Astrocyte (in vitro differentiated cells and primary cell): ENCODE data around the gene CAMK2G. TPM values are rescaled to one million over a fixed set of nuclear protein-coding genes. Genes with fewer than 3 reads are reported as not detected.

ENCODE experiments used
- DNase-seq: peaks from one replicate; pipeline ENCODE4 v3.0.0-alpha.2; 2010; ENCODE audit warnings: low read depth
- FAIRE-seq: peaks from 2 replicates; lab custom pipeline; 2011; peaks lifted over from hg19 to GRCh38; lab: Jason Lieb, UNC
- H2AFZ ChIP-seq: 2 replicates; pipeline ENCODE4 v1.6.0; 2012; ENCODE audit warnings: low read depth, low read length, inconsistent platforms
- H3K27ac ChIP-seq: 2 replicates; pipeline ENCODE4 v1.5.1; 2011; ENCODE audit warnings: low read depth, low read length, inconsistent platforms
- H3K27me3 ChIP-seq: 2 replicates; pipeline ENCODE4 v1.6.0; 2011; ENCODE audit warnings: low read length, inconsistent platforms; ENCODE audit not compliant: insufficient read depth
- H3K36me3 ChIP-seq: 2 replicates; pipeline ENCODE4 v1.5.1; 2011; ENCODE audit warnings: low read length, inconsistent platforms; ENCODE audit not compliant: insufficient read depth
- H3K4me1 ChIP-seq: 2 replicates; pipeline ENCODE4 v1.5.1; 2011; ENCODE audit warnings: low read length, inconsistent platforms; ENCODE audit not compliant: insufficient read depth
- H3K4me2 ChIP-seq: 2 replicates; pipeline ENCODE4 v1.6.0; 2012; ENCODE audit warnings: low read length, inconsistent platforms
- H3K4me3 ChIP-seq: 2 replicates; pipeline ENCODE4 v1.5.1; 2011; ENCODE audit warnings: low read depth, mild to moderate bottlenecking, low read length, inconsistent platforms; ENCODE audit not compliant: insufficient read depth
- H3K79me2 ChIP-seq: 2 replicates; pipeline ENCODE4 v1.6.0; 2012; ENCODE audit warnings: mild to moderate bottlenecking, low read length, inconsistent platforms; ENCODE audit not compliant: insufficient read depth
- H3K9ac ChIP-seq: 2 replicates; pipeline ENCODE4 v1.6.0; 2012; ENCODE audit warnings: mild to moderate bottlenecking, low read length, inconsistent platforms
- H3K9me3 ChIP-seq: 2 replicates; pipeline ENCODE4 v1.5.1; 2012; ENCODE audit warnings: low read depth, mild to moderate bottlenecking, low read length, inconsistent platforms; ENCODE audit not compliant: insufficient read depth
- H4K20me1 ChIP-seq: 2 replicates; pipeline ENCODE4 v1.6.0; 2012; ENCODE audit warnings: low read length, inconsistent platforms; ENCODE audit not compliant: insufficient read depth
- H3K27ac Mint-ChIP-seq: one replicate; pipeline ENCODE4 v1.8.0; 2021; ENCODE audit warnings: mild to moderate bottlenecking, mixed read lengths; ENCODE audit not compliant: unreplicated experiment
- H3K27me3 Mint-ChIP-seq: one replicate; pipeline ENCODE4 v1.8.0; 2021; ENCODE audit warnings: low read depth, mixed read lengths; ENCODE audit not compliant: unreplicated experiment
- H3K36me3 Mint-ChIP-seq: one replicate; pipeline ENCODE4 v1.8.0; 2021; ENCODE audit warnings: low read depth, mixed read lengths; ENCODE audit not compliant: unreplicated experiment
- H3K4me1 Mint-ChIP-seq: one replicate; pipeline ENCODE4 v1.8.0; 2021; ENCODE audit warnings: low read depth, mixed read lengths; ENCODE audit not compliant: unreplicated experiment
- H3K4me3 Mint-ChIP-seq: one replicate; pipeline ENCODE4 v1.8.0; 2021; ENCODE audit warnings: mild to moderate bottlenecking, moderate library complexity, mixed read lengths; ENCODE audit not compliant: unreplicated experiment
- H3K9me3 Mint-ChIP-seq: one replicate; pipeline ENCODE4 v1.8.0; 2021; ENCODE audit warnings: mild to moderate bottlenecking, mixed read lengths; ENCODE audit not compliant: unreplicated experiment
- CTCF ChIP-seq: IDR thresholded peaks from 2 replicates; pipeline ENCODE4 v1.5.1; 2011; ENCODE audit warnings: low read depth, mild to moderate bottlenecking, inconsistent platforms, low read length, moderate library complexity; ENCODE audit not compliant: insufficient read depth
- EZH2 ChIP-seq: IDR thresholded peaks from 2 replicates; pipeline ENCODE4 v1.6.1; 2012; ENCODE audit warnings: mild to moderate bottlenecking, low read length, inconsistent platforms; ENCODE audit not compliant: insufficient read depth
- total RNA-seq: library from RNA; stranded (reverse); gene quantifications from 2 replicates; pipeline ENCODE4 v1.2.1, GENCODE V29; 2021

CAMK2G gene
- total RNA-seq, 1 donor from 2014 or later: 19.8 TPM

- no peak overlapping the region for H3K4me3 Mint-ChIP-seq
- TF ChIP-seq EZH2 (no peak), CTCF (no peak)
These were observed 7.7 kb downstream of the CAMK2G start for GRCh38 chr10:73866621-73867020.

GRCh38 chr10:73865459-73866442 lies 8.6 kb downstream of the CAMK2G start:
- Histone ChIP-seq H3K27ac (no peak overlapping the region), H3K4me3 (no peak overlapping the region), H3K4me2 (no peak overlapping the region), H2AFZ (no peak overlapping the region), H3K79me2 (peaks cover 19% of the 10 kb centered on the region), H3K4me1 (no peaks in the 10 kb centered on the region), H3K9me3 (no peaks in the 10 kb centered on the region), H3K9ac (no peak overlapping the region), H3K27me3 (no peaks in the 10 kb centered on the region), H4K20me1 (peaks cover 81% of the 10 kb centered on the region), H3K36me3 (peaks cover 2% of the 10 kb centered on the region)
- no peak for DNase-seq
- Mint-ChIP-seq H3K27ac (no peak overlapping the region), H3K27me3 (no peaks in the 10 kb centered on the region), H3K36me3 (peaks cover 24% of the 10 kb centered on the region), H3K4me1 (peaks cover 4% of the 10 kb centered on the region), H3K4me3 (no peak overlapping the region), H3K9me3 (no peaks in the 10 kb centered on the region)
- TF ChIP-seq CTCF: no peak
- FAIRE-seq: no peak

More at GRCh38 chr10:73866621-73867020, 7.7 kb downstream of the CAMK2G start:
- Histone ChIP-seq H3K4me1 (no peaks in the 10 kb centered on the region), H3K4me2 (no peak overlapping the region), H2AFZ (no peak overlapping the region), H3K36me3 (peaks cover 4% of the 10 kb centered on the region), H3K27ac (no peak overlapping the region), H3K27me3 (no peaks in the 10 kb centered on the region), H4K20me1 (peaks cover 85% of the 10 kb centered on the region), H3K4me3 (no peak overlapping the region), H3K9ac (no peak overlapping the region), H3K79me2 (peaks cover 22% of the 10 kb centered on the region), H3K9me3 (no peaks in the 10 kb centered on the region)
- no peaks in the 10 kb centered on the region for H3K9me3 Mint-ChIP-seq
- peak overlapping the region; percentile 14 for H3K27ac Mint-ChIP-seq
- peaks cover 24% of the 10 kb centered on the region for H3K36me3 Mint-ChIP-seq
- no peak for DNase-seq
- peaks cover 4% of the 10 kb centered on the region for H3K4me1 Mint-ChIP-seq
- FAIRE-seq: no peak
- no peaks in the 10 kb centered on the region for H3K27me3 Mint-ChIP-seq

GRCh38 chr10:73865107-73865458 lies 9.3 kb downstream of the CAMK2G start:
- no peak overlapping the region for H3K4me3 Mint-ChIP-seq
- H3K4me2 ChIP-seq: no peak overlapping the region
- peaks cover 4% of the 10 kb centered on the region for H3K4me1 Mint-ChIP-seq
- no peak overlapping the region for H2AFZ ChIP-seq
- H3K9me3 Mint-ChIP-seq: no peaks in the 10 kb centered on the region
- peaks cover 19% of the 10 kb centered on the region for H3K79me2 ChIP-seq
- FAIRE-seq (no peak), DNase-seq (no peak)
- peaks cover 2% of the 10 kb centered on the region for H3K4me1 ChIP-seq
- no peak overlapping the region for H3K27ac ChIP-seq
- H3K9me3 ChIP-seq: no peaks in the 10 kb centered on the region
- peaks cover 81% of the 10 kb centered on the region for H4K20me1 ChIP-seq
- peaks cover 2% of the 10 kb centered on the region for H3K36me3 ChIP-seq
- no peak for TF ChIP-seq EZH2
- no peak for TF ChIP-seq CTCF
- H3K4me3 ChIP-seq: no peak overlapping the region
- no peak overlapping the region for H3K27ac Mint-ChIP-seq
- peaks cover 22% of the 10 kb centered on the region for H3K36me3 Mint-ChIP-seq
- no peaks in the 10 kb centered on the region for H3K27me3 Mint-ChIP-seq
- no peak overlapping the region for H3K9ac ChIP-seq
- no peaks in the 10 kb centered on the region for H3K27me3 ChIP-seq
